ENCODE measurements around the gene RTEL1. TPM values are rescaled to one million over a fixed set of nuclear protein-coding genes. Genes with fewer than 3 reads are reported as not detected.
A peak's percentile ranks its signal among the peaks of the same experiment; 100 is the strongest.

Gene RTEL1
- total RNA-seq, 1 experiment from 2014 or later, result 58.0 TPM

- DNase-seq (ENCODE audit: low read depth, low spot score) (no peak), ATAC-seq (peak; percentile 11)
- Histone ChIP-seq H3K9ac (ENCODE audit: low read length) (peak overlapping the region; percentile 69), H3K27ac (ENCODE audit: low read depth, low read length) (peak overlapping the region; percentile 100), H3K9me2 (ENCODE audit: insufficient read depth) (no peaks in the 10 kb centered on the region), H3K4me3 (replicated peaks in 1 of 2; ENCODE audit: low read depth in 1 of 2, low read length in 2 of 2) (peak overlapping the region; percentile 24 to 51), H3K4me1 (ENCODE audit: control insufficient read depth in 1 of 2, insufficient read depth in 2 of 2, low read length in 2 of 2) (peaks cover 50 to 62% of the 10 kb centered on the region in 2 experiments), H3K36me3 (ENCODE audit: control insufficient read depth in 1 of 2, insufficient read depth in 2 of 2, low read length in 2 of 2) (peaks cover 2 to 10% of the 10 kb centered on the region in 2 experiments; a peak in 2 of 4 replicates), H3K4me2 (ENCODE audit: low read length) (peak overlapping the region; percentile 83), H4K20me1 (ENCODE audit: insufficient read depth) (no peaks in the 10 kb centered on the region), H3K9me3 (ENCODE audit: control insufficient read depth in 1 of 2, insufficient read depth in 1 of 2, low read depth in 1 of 2, low read length in 2 of 2) (no peaks in the 10 kb centered on the region), H2AFZ (ENCODE audit: low read depth, low read length, poor library complexity, severe bottlenecking) (no peak overlapping the region), H3K79me2 (ENCODE audit: insufficient read depth, low read length) (peaks cover 30% of the 10 kb centered on the region), H3K27me3 (ENCODE audit: insufficient read depth, low read length) (no peaks in the 10 kb centered on the region)
- TF ChIP-seq, protein P1, sequence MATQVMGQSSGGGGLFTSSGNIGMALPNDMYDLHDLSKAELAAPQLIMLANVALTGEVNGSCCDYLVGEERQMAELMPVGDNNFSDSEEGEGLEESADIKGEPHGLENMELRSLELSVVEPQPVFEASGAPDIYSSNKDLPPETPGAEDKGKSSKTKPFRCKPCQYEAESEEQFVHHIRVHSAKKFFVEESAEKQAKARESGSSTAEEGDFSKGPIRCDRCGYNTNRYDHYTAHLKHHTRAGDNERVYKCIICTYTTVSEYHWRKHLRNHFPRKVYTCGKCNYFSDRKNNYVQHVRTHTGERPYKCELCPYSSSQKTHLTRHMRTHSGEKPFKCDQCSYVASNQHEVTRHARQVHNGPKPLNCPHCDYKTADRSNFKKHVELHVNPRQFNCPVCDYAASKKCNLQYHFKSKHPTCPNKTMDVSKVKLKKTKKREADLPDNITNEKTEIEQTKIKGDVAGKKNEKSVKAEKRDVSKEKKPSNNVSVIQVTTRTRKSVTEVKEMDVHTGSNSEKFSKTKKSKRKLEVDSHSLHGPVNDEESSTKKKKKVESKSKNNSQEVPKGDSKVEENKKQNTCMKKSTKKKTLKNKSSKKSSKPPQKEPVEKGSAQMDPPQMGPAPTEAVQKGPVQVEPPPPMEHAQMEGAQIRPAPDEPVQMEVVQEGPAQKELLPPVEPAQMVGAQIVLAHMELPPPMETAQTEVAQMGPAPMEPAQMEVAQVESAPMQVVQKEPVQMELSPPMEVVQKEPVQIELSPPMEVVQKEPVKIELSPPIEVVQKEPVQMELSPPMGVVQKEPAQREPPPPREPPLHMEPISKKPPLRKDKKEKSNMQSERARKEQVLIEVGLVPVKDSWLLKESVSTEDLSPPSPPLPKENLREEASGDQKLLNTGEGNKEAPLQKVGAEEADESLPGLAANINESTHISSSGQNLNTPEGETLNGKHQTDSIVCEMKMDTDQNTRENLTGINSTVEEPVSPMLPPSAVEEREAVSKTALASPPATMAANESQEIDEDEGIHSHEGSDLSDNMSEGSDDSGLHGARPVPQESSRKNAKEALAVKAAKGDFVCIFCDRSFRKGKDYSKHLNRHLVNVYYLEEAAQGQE (IDR thresholded peaks at IDR 0.05; ENCODE audit: low read depth), result no peak
- TF ChIP-seq FOSL1 (IDR thresholded peaks at IDR 0.05; ENCODE audit: low read depth), result no peak
- no peak for TF ChIP-seq TCF7L2 (IDR thresholded peaks at IDR 0.05; ENCODE audit: borderline replicate concordance, extremely low read depth, insufficient read depth, insufficient read length)
- no peak for TF ChIP-seq CEBPB (IDR thresholded peaks at IDR 0.05; ENCODE audit: low read depth)
- TF ChIP-seq POLR2AphosphoS5 (IDR thresholded peaks at IDR 0.05; ENCODE audit: low read depth, low read length), result no peak; the same call in 1 of the 2 replicates
- TF ChIP-seq ZBTB33 (IDR thresholded peaks at IDR 0.05; ENCODE audit: extremely low read depth, insufficient replicate concordance, low read length), result no peak
- no peak for TF ChIP-seq SP1 (IDR thresholded peaks at IDR 0.05; ENCODE audit: low read depth)
- no peak for TF ChIP-seq POLR2A (IDR thresholded peaks at IDR 0.05; ENCODE audit: borderline replicate concordance, extremely low read depth, insufficient read depth, insufficient read length)
- TF ChIP-seq RAD21 (IDR thresholded peaks at IDR 0.05; ENCODE audit: low read depth), result no peak
- TF ChIP-seq EZH2phosphoT487 (IDR thresholded peaks at IDR 0.05; ENCODE audit: borderline replicate concordance), result no peak
- intact Hi-C loops (cut with micrococcal nuclease), result loop anchor here (1.0 to 5.0 kb wide), 5 partner anchors 15 to 144 kb away; partner anchors contain the start of genes GMEB2, PTK6, RTEL1 and STMN3
- RAD21 ChIA-PET (ENCODE audit: low non-redundant PET in 1 of 2, low total read pairs in 2 of 2, uncharacterized antibody in 2 of 2, unreplicated experiment in 2 of 2), result interaction anchor here (0.9 to 1.8 kb wide), 3 partner anchors 17 to 40 kb away, joined by 3 to 14 read pairs (median 5); no protein-coding TSS in a partner anchor
- CTCF ChIA-PET, result no interaction called here
- no TSS peak for BruUV-seq (replicated peaks)
- POLR2A ChIA-PET, result interaction anchor here (0.6 to 2.4 kb wide), 11 partner anchors 10 to 108 kb away, joined by 3 to 28 read pairs (median 7); partner anchors contain the start of genes ARFRP1, HELZ2, RTEL1 and STMN3
These were observed 23.6 kb downstream of the RTEL1 start for GRCh38 chr20:63681609-63682142.

All from HCT116 (cell line).